ENCODE data around the gene NYAP2. TPM values are rescaled to one million over a fixed set of nuclear protein-coding genes. Genes with fewer than 3 reads are reported as not detected.

Gene NYAP2
- total RNA-seq, result under 1 TPM in 3 of 4 donors, not detected in 1; 0.09 to 0.61 (median 0.18) TPM

DNA sequence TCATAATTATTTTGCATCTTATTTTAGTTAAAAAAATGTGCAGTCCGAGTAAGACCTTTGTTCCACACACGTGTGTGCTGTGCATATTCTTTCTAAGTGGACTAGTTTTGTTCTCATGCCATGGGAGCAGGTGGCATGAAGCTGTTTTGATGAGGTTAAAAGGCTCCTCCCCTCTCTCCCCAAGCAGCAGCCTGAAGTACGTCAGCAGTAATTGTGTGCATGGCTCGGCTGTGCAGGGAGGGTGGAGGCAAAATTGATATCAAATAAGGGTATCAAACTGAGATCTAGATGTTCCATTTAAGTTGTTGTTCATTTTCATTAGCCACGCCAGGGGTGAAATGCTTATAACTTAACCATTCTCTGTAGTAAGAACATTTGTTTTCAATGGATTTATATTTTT is at the start of gene NYAP2:
TSS of gene NYAP2 (plus strand) at position 207 of the 400 bp plus-strand sequence. CDS start 9,171 bp downstream, outside the sequence.
- Histone ChIP-seq H3K4me3 (no peak within 1 kb of the TSS), H3K27ac (no peak within 1 kb of the TSS), H3K4me1 (no peaks in the 10 kb centered on the region), H3K27me3 (no peaks in the 10 kb centered on the region), H3K36me3 (no peaks in the 10 kb centered on the region), H3K9me3 (no peaks in the 10 kb centered on the region)
- WGBS, 2 donors, result 51 to 61% methylated on average over 5 of the region's 5 CpGs
- DNase-seq, result no peak
- intact Hi-C loops (cut with DNase I), result no loop called here
- TF ChIP-seq, protein P1, sequence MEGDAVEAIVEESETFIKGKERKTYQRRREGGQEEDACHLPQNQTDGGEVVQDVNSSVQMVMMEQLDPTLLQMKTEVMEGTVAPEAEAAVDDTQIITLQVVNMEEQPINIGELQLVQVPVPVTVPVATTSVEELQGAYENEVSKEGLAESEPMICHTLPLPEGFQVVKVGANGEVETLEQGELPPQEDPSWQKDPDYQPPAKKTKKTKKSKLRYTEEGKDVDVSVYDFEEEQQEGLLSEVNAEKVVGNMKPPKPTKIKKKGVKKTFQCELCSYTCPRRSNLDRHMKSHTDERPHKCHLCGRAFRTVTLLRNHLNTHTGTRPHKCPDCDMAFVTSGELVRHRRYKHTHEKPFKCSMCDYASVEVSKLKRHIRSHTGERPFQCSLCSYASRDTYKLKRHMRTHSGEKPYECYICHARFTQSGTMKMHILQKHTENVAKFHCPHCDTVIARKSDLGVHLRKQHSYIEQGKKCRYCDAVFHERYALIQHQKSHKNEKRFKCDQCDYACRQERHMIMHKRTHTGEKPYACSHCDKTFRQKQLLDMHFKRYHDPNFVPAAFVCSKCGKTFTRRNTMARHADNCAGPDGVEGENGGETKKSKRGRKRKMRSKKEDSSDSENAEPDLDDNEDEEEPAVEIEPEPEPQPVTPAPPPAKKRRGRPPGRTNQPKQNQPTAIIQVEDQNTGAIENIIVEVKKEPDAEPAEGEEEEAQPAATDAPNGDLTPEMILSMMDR (IDR thresholded peaks at IDR 0.05), result no peak
- TF ChIP-seq POLR2A (IDR thresholded peaks at IDR 0.05), result no peak

GRCh38 chr2:225353579-225354085 is 45.9 kb upstream of the NYAP2 start:
- Histone ChIP-seq H3K27ac (no peak overlapping the region), H3K9me3 (no peaks in the 10 kb centered on the region), H3K27me3 (no peaks in the 10 kb centered on the region), H3K4me1 (no peaks in the 10 kb centered on the region), H3K36me3 (no peaks in the 10 kb centered on the region), H3K4me3 (no peak overlapping the region)
- DNase-seq, result no peak
- WGBS, 2 donors, result 84 to 89% methylated on average over 1 of the region's 1 CpG
- intact Hi-C loops (cut with DNase I), result no loop called here
- TF ChIP-seq, protein P1 (IDR thresholded peaks at IDR 0.05), result no peak
- TF ChIP-seq POLR2A (IDR thresholded peaks at IDR 0.05), result no peak

- no peaks in the 10 kb centered on the region for H3K9me3 ChIP-seq
- H3K36me3 ChIP-seq, result no peaks in the 10 kb centered on the region
- no peak for DNase-seq
- TF ChIP-seq, protein P1 (IDR thresholded peaks at IDR 0.05), result no peak
- TF ChIP-seq POLR2A (IDR thresholded peaks at IDR 0.05), result no peak
- no peak overlapping the region for H3K4me3 ChIP-seq
- 18 to 34% methylated on average over 3 of the region's 3 CpGs for WGBS, 2 donors
- H3K4me1 ChIP-seq, result no peaks in the 10 kb centered on the region
- intact Hi-C loops (cut with DNase I), result no loop called here
- H3K27me3 ChIP-seq, result no peaks in the 10 kb centered on the region
- no peak overlapping the region for H3K27ac ChIP-seq
Observed at GRCh38 chr2:225354281-225354774, 45.2 kb upstream of the NYAP2 start.

- intact Hi-C loops (cut with DNase I), result no loop called here
- Histone ChIP-seq H3K27me3 (no peaks in the 10 kb centered on the region), H3K36me3 (no peaks in the 10 kb centered on the region), H3K4me1 (no peaks in the 10 kb centered on the region), H3K4me3 (no peak overlapping the region), H3K27ac (no peak overlapping the region), H3K9me3 (no peaks in the 10 kb centered on the region)
- TF ChIP-seq, protein P1 (IDR thresholded peaks at IDR 0.05), result no peak
- no peak for TF ChIP-seq POLR2A (IDR thresholded peaks at IDR 0.05)
- 33 to 46% methylated on average over 3 of the region's 3 CpGs for WGBS, 2 donors
- DNase-seq, result no peak
Observed at GRCh38 chr2:225355788-225356187, 43.7 kb upstream of the NYAP2 start.

DNA sequence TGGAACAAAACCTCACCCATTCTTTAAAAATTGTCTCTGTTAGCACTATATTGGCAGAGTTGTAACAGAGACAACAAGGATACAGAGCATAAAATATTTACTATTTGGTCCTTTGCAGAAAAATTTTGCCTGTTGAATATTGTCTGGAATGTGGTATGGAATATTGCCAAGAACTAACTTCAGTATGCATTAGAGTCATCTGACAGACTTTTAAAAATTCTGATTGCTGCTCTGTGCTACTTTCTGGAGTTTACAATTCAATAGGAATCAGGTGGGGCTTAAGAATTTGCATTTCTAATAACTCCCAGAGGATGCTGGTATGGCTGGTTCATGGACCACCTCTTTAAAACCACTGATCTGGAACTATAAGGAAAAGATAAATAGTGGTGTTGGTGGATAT is 32.8 kb upstream of the NYAP2 start:
- no peaks in the 10 kb centered on the region for H3K36me3 ChIP-seq
- no peaks in the 10 kb centered on the region for H3K9me3 ChIP-seq
- H3K27me3 ChIP-seq, result no peaks in the 10 kb centered on the region
- no peak for TF ChIP-seq POLR2A (IDR thresholded peaks at IDR 0.05)
- TF ChIP-seq, protein P1 (IDR thresholded peaks at IDR 0.05), result no peak
- H3K4me3 ChIP-seq, result no peak overlapping the region
- no peak overlapping the region for H3K27ac ChIP-seq
- H3K4me1 ChIP-seq, result no peaks in the 10 kb centered on the region
- intact Hi-C loops (cut with DNase I), result no loop called here
- DNase-seq, result no peak
